OCI-M2 (cell line): ENCODE measurements around the gene MBD3L2.
"Not testable (repeated sequence)": the region's sequence is repeated elsewhere in the genome, so short reads cannot be mapped to it uniquely, and the experiment has no call there.

ENCODE experiments used
- DNase-seq: peaks from one replicate; lab custom pipeline; 2025; ENCODE audit not compliant: unreplicated experiment; lab: John Stamatoyannopoulos, UW

MBD3L2 gene

DNA sequence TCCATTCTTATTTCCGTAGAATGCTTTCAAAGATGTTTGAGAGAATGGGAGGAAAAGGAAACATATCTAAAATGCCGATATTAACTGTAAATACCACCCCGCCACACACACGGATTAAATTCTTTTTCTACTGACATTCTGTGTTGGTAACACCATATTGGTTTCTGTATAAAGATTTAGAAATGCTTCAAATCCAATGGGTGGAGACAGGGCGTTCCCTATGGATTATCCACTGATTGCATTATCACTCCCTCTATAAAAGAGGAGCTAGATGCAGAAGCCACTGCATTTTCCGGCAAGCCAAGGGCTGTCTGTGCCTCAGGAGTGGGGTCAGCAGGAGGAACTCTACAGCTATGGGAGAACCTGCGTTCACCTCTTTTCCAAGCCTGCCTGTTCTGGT is at the start of gene MBD3L2:
Gene MBD3L2 (plus strand): TSS at position 301 of the 400 bp plus-strand sequence. CDS start 53 bp downstream, at position 354.
- DNase-seq: not testable (repeated sequence)

GRCh38 chr19:6999933-7000332 is 49.2 kb upstream of the MBD3L2 start:
- DNase-seq: no peak

DNA sequence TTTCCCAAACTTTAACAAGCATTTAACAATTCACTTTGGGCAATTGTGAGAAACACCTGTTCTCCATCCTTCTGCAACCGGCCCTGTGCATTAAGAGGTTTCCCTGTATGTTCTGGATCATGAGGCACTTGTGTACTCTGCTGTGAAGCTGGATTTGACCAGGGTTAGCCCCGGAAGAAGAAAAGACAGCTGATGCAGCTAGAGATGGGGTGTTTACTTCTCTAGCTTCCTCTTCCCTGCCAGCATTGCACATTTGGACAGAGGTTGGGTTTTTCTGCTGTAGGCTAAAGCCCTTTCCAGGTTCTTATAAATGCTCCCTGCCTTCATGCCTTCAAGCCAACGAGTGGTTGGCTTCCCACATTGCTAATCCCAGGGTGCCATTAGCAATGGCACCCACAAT is 48.8 kb upstream of the MBD3L2 start:
- no peak for DNase-seq

DNA sequence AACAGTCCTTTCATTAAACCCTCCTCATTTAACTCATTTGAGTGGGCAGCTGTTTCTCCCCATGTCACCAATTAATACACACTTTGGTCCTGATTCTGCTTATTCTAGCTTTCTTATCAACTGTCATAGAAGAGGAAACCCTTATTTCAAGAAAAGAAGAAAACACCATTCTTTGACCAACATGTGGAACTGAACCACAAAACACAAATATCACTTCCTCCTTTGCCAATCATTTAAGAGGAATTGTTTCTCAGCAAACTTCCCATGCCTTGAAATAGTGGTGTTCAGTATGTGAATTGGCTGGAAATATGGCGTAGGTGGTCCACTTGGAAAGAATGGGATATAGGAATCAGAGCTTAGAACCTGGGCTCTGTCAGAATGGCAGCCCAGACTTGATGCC is 48.3 kb upstream of the MBD3L2 start:
- no peak for DNase-seq

DNA sequence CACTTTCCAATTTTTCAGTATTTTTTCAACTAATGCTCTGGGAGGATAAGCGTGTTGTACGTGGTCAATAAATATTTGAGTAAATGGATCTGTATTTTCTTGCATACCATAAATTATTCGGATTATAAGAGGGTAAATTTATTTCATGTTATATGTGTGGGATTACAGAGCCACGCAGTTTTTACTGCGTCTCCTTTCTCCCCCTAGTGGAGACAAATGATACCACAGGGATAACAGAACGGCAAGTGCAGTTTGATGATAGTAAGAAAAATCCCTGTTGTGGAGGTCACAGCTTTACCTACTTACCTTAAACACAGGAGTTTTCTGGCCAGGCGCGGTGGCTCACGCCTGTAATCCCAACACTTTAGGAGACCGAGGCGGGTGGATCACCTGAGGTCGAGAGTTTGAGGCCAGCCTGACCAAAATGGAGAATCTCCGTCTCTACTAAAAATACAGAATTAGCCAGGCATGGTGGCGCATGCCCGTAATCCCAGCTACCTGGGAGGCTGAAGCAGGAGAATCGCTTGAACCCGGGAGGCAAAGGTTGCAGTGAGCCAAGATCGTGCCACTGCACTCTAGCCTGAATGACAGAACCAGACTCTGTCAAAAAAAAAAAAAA is 44.7 kb upstream of the MBD3L2 start:
- DNase-seq: no peak

DNA sequence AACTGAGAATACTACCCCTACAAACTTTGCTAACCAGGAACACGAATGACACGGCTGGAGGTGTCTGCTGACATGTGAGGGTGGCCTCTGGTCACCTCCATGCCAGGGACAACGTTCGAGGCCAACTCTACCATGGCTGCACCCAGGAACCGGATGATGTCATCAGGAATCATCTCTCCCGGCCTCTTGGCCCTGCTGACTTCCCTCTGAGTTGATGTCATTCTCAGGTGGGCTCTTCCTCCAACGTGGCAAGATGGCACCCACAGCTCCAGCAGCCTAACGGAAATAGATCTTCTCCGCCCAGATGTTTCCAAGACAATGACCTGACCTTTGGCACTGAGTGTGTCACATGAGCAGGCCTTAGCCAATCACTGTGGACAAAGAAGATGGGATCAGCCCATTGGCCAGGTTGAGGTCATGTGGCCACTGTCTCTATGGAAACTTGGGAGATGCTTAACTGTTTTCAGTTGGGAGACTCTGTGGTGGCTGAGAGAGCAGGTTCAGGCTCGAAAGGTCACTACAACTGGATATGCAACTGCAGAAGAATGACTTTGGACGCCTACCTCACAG is 42.9 kb upstream of the MBD3L2 start:
- DNase-seq: no peak

- DNase-seq: no peak
These were observed 41.3 kb upstream of the MBD3L2 start for GRCh38 chr19:7007859-7008258.

GRCh38 chr19:7010722-7011593 is 38.2 kb upstream of the MBD3L2 start:
- no peak for DNase-seq

- no peak for DNase-seq
These were observed 35.4 kb upstream of the MBD3L2 start for GRCh38 chr19:7013678-7014077.

- DNase-seq: no peak
These were observed 30.3 kb upstream of the MBD3L2 start for GRCh38 chr19:7018828-7019227.

DNA sequence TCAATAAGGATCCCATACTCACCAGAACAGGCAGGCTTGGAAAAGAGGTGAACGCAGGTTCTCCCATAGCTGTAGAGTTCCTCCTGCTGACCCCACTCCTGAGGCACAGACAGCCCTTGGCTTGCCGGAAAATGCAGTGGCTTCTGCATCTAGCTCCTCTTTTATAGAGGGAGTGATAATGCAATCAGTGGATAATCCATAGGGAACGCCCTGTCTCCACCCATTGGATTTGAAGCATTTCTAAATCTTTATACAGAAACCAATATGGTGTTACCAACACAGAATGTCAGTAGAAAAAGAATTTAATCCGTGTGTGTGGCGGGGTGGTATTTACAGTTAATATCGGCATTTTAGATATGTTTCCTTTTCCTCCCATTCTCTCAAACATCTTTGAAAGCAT is 27.8 kb upstream of the MBD3L2 start, which contains the start of gene MBD3L2B:
Gene MBD3L2B (minus strand): TSS at position 101 of the 400 bp plus-strand sequence. CDS start 34 bp downstream, at position 67.
- not testable (repeated sequence) for DNase-seq

- not testable (repeated sequence) for DNase-seq
These were observed 20.3 kb upstream of the MBD3L2 start for GRCh38 chr19:7028790-7029189.

DNA sequence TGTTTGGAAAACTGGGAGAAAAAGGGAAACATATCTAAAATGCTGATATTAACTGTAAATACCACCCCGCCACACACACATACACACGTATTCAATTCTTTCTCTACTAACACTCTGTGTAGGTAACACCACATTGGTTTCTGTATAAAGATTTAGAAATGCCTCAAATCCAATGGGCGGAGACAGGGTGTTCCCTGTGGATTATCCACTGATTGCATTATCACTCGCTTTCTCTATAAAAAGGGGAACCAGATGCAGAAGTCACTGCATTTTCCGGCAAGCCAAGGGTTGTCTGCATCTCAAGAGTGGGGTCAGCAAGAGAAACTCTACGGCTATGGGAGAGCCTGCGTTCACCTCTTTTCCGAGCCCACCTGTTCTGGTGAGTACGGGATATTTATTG is 18.8 kb upstream of the MBD3L2 start, which contains the start of gene MBD3L5:
Gene MBD3L5 (plus strand): TSS at position 301 of the 400 bp plus-strand sequence. CDS start 34 bp downstream, at position 335.
- not testable (repeated sequence) for DNase-seq

DNA sequence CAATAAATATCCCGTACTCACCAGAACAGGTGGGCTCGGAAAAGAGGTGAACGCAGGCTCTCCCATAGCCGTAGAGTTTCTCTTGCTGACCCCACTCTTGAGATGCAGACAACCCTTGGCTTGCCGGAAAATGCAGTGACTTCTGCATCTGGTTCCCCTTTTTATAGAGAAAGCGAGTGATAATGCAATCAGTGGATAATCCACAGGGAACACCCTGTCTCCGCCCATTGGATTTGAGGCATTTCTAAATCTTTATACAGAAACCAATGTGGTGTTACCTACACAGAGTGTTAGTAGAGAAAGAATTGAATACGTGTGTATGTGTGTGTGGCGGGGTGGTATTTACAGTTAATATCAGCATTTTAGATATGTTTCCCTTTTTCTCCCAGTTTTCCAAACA is 9.0 kb upstream of the MBD3L2 start, which contains the start of gene MBD3L4:
Gene MBD3L4 (minus strand): TSS at position 101 of the 400 bp plus-strand sequence. CDS start 35 bp downstream, at position 66.
- DNase-seq: not testable (repeated sequence)

GRCh38 chr19:7041563-7041962 is 7.6 kb upstream of the MBD3L2 start:
- DNase-seq: not testable (repeated sequence)

DNA sequence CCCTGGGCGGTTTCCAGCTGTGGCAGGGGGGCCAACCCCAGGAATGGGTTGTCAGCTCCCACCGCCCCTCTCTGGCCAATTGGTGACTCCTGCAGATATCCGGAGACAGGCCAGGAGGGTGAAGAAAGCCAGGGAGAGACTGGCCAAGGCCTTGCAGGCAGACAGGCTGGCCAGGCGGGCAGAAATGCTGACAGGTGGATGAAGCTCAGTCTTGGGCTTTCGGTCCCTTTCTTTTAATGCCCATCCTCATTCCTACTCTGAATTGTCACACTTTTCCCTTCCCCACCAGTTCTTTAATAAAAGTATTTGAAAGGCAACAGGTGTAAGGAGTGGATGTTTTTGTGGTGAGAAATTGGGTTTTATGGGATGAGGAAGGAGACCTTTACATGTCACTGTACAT is 2.3 kb downstream of the MBD3L2 start:
- not testable (repeated sequence) for DNase-seq

DNA sequence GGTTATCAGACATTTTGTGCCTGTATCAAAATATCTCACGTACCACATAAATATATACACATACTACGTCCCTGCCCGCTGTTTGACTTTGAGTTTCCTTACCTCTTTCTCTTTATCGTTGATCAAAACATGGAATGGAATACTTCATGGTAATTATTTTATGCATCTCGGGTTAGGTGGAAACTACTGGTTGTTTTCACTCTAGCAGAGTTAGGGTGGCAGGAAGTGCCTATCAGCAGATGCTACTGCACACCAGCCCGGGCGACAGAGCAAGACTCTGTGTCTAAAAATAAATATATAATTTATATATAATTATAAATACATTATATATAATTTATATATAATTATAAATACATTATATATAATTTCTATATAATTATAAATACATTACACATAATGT is 3.8 kb downstream of the MBD3L2 start:
- not testable (repeated sequence) for DNase-seq

DNA sequence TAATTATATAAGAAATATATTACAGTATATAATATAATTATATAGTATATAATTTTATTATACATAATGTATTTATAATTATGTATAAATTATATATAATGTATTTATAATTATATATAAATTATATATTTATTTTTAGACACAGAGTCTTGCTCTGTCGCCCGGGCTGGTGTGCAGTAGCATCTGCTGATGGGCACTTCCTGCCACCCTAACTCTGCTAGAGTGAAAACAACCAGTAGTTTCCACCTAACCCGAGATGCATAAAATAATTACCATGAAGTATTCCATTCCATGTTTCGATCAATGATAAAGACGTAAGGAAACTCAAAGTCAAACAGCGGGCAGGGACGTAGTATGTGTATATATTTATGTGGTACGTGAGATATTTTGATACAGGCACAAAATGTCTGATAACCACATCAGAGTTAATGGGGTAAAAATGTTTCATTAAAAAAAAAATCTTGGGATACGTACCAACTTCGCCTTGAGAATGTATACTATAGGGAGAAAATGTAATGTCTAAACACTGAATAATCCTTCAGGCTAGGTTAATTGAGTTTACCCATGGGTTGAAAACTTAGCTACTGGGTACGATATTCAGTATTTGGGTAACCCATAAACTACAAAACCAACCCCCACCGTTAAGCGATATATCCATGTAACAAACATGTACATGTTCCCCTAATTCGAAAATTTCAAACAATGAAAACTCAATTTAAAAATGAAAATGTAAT is 5.7 kb downstream of the MBD3L2 start:
- not testable (repeated sequence) for DNase-seq

GRCh38 chr19:7055679-7056078 is 6.6 kb downstream of the MBD3L2 start:
- DNase-seq: not testable (repeated sequence)

DNA sequence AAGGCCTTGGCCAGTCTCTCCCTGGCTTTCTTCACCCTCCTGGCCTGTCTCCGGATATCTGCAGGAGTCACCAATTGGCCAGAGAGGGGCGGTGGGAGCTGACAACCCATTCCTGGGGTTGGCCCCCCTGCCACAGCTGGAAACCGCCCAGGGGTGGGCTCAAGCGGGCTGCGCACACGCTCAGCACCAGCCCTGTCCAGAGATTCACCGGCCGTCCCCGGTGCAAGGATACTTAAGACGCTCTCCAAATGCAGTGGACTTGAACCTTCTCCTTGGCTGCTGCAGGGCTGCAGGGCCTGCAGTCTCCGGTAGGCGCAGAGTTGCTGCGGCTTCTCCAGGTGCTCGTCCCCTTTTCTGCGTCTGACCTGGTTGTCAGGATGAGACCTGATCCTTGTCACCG is 7.2 kb downstream of the MBD3L2 start:
- DNase-seq: not testable (repeated sequence)

DNA sequence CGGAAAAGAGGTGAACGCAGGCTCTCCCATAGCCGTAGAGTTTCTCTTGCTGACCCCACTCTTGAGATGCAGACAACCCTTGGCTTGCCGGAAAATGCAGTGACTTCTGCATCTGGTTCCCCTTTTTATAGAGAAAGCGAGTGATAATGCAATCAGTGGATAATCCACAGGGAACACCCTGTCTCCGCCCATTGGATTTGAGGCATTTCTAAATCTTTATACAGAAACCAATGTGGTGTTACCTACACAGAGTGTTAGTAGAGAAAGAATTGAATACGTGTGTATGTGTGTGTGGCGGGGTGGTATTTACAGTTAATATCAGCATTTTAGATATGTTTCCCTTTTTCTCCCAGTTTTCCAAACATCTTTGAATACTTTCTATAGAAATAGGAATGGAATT is 9.5 kb downstream of the MBD3L2 start, which contains the start of gene MBD3L3:
Gene MBD3L3 (minus strand): TSS at position 101 of the 400 bp plus-strand sequence. CDS start 71 bp downstream, at position 30.
- DNase-seq: not testable (repeated sequence)
